Right forelimb (tissue), 1 donor: ENCODE data around the gene CCDC86.

Experiments
- DNase-seq: peaks from one replicate; pipeline ENCODE4 v3.0.0-alpha.2; 2018

CCDC86 gene

DNA sequence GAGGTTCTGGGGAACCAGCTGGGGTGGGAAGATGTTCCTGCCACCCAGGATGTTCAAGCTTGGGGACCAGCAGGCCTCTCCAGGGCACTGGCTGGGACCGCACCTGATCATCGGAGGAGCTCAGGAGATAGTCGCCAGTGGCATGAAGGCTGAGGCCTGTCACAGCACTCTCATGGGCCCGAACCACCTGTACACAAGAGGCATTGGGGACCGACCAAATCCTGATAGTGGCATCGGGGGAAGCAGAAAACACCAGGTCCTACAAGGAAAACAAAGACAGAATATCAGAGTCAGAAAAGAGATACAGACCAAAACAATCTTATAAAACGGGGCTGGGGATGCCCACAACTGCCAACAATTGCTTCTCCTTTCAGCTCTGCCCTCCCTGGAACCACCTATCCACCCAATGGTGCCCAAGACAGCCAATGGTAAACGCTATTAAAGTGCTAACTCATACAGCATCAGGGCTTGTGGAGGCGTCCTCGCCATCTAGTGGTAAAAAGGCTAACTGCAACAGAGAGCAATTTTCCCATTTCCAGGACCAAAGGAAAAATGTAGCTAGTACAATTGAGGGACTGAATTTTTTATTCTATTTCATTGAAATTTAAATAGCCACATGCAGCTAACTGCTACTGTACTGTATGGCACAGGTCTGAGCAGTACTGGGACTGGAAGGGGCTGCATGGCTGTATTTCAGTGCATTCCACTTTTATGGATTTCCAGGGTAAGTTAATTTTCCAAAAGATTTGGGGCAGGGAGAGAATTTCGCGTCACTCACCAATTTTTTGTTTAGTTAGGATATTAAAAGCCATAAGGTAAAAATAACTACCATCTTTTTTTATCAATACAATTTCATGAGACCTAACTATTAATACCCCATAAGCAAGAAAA lies 57.4 kb downstream of the CCDC86 start:
- peak; percentile 62 for DNase-seq

DNA sequence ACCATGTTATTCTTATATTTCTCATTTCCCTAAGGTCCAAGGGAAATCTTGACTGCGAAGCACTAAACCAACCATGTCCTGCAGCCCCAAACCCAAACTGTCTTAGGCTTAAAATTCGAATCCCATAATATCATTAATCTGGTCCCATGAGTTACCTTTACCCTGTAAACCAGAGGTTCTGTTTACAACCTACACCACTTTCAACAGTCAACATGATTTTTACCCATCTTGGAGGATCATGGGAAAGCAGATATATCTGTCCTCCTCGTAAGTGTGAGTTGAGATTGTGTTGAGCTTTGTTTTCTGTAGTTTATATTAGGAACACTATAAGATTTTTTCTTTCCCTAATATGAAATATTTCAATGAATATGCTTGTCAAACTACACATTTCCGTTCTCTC lies 58.1 kb downstream of the CCDC86 start:
- DNase-seq: no peak
